H1 (cell line): ENCODE data around the gene R3HDM1. TPM values are rescaled to one million over a fixed set of nuclear protein-coding genes. Genes with fewer than 3 reads are reported as not detected.

Experiments used
- CEBPB ChIP-seq: IDR thresholded peaks from 2 replicates; pipeline ENCODE4 v1.6.1; 2012; ENCODE audit warnings: low read depth, low read length
- CREB1 ChIP-seq: IDR thresholded peaks from 2 replicates; pipeline ENCODE4 v1.6.1; 2012; ENCODE audit warnings: inconsistent platforms
- CTBP2 ChIP-seq: IDR thresholded peaks from 2 replicates; pipeline ENCODE4 v1.7.0; 2011; ENCODE audit warnings: borderline replicate concordance, mild to moderate bottlenecking, moderate library complexity, mixed read lengths, low read length; ENCODE audit not compliant: insufficient read depth, insufficient read length
- GABPA ChIP-seq: IDR thresholded peaks from 2 replicates; pipeline ENCODE4 v1.6.1; 2011; ENCODE audit warnings: mild to moderate bottlenecking, low read length, moderate library complexity, borderline replicate concordance; ENCODE audit not compliant: insufficient read depth
- HDAC2 ChIP-seq, 2 experiments: fragments of 300-600 bp in 1 of 2; sonication (generic) in 1 of 2; IDR thresholded peaks; 2 replicates each; pipeline ENCODE4 v1.6.1; 2011 to 2012; ENCODE audit warnings: low read depth in 2 of 2, low read length in 2 of 2, mild to moderate bottlenecking in 2 of 2, moderate library complexity in 2 of 2, borderline replicate concordance in 1 of 2, inconsistent platforms in 1 of 2
- HDAC6 ChIP-seq: IDR thresholded peaks from one replicate; pipeline ENCODE4 v1.7.1; 2012; ENCODE audit warnings: low read depth, mild to moderate bottlenecking, inconsistent platforms, low read length, moderate library complexity
- KDM5A ChIP-seq: fragments of 200-600 bp; IDR thresholded peaks from 2 replicates; pipeline ENCODE4 v1.7.1; 2012; ENCODE audit warnings: mild to moderate bottlenecking, low read length, inconsistent platforms, mixed read lengths
- MAFK ChIP-seq: IDR thresholded peaks from 2 replicates; pipeline ENCODE4 v1.6.1; 2012; ENCODE audit warnings: low read depth, mild to moderate bottlenecking, improper control_type of control experiment, low read length
- NRF1 ChIP-seq: IDR thresholded peaks from 2 replicates; pipeline ENCODE4 v1.6.1; 2011; ENCODE audit warnings: mild to moderate bottlenecking, low read depth, low read length, improper control_type of control experiment
- POLR2A ChIP-seq, 2 experiments: IDR thresholded peaks; 1 replicate in 1 of 2; 2 replicates in 1 of 2; pipeline ENCODE4 v1.6.1; 2011; ENCODE audit warnings: low read depth in 2 of 2, low read length in 2 of 2, mild to moderate bottlenecking in 2 of 2; ENCODE audit errors: control extremely low read depth in 1 of 2
- POU5F1 ChIP-seq: IDR thresholded peaks from 2 replicates; pipeline ENCODE4 v1.6.1; 2011; ENCODE audit warnings: low read depth, mild to moderate bottlenecking, low read length, moderate library complexity
- RBBP5 ChIP-seq: IDR thresholded peaks from 2 replicates; pipeline ENCODE4 v1.7.1; 2012; ENCODE audit warnings: low read depth, mild to moderate bottlenecking, inconsistent platforms, low read length, moderate library complexity, borderline replicate concordance
- RFX5 ChIP-seq: IDR thresholded peaks from 2 replicates; pipeline ENCODE4 v1.6.1; 2011; ENCODE audit warnings: low read depth, low read length, improper control_type of control experiment, borderline replicate concordance
- SIN3A ChIP-seq, 2 experiments: IDR thresholded peaks in 1 of 2; conservative IDR thresholded peaks in 1 of 2; 2 replicates each; pipeline ENCODE4 v1.6.1; 2011 to 2012; ENCODE audit warnings: low read length in 2 of 2, improper control_type of control experiment in 1 of 2, low read depth in 1 of 2, mild to moderate bottlenecking in 1 of 2
- TAF1 ChIP-seq: IDR thresholded peaks from 2 replicates; pipeline ENCODE4 v1.6.1; 2011; ENCODE audit warnings: mild to moderate bottlenecking, low read depth, low read length
- TCF12 ChIP-seq: IDR thresholded peaks from 2 replicates; pipeline ENCODE4 v1.6.1; 2011; ENCODE audit warnings: low read depth, mild to moderate bottlenecking, low read length
- TEAD4 ChIP-seq: IDR thresholded peaks from 2 replicates; pipeline ENCODE4 v1.6.1; 2012; ENCODE audit warnings: low read depth, low read length, inconsistent platforms, mixed read lengths
- YY1 ChIP-seq: IDR thresholded peaks from 2 replicates; pipeline ENCODE4 v1.6.1; 2011; ENCODE audit warnings: low read depth, mild to moderate bottlenecking, low read length
- polyA plus RNA-seq, 7 experiments: library from polyadenylated mRNA; depleted of rRNA in 3 of 7; stranded (reverse) in 5 of 7; unstranded in 2 of 7; fragments of >200 nt in 5 of 7; fragments of 200-250 nt in 2 of 7; gene quantifications; 1 replicate in 5 of 7; 2 replicates in 1 of 7; 4 replicates in 1 of 7; pipeline versions ENCODE4 v1.2.1 to v1.2.3, GENCODE V29; 2011 to 2013; ENCODE audit warnings: missing spikeins in 2 of 7, mixed read lengths in 2 of 7
- total RNA-seq: library from RNA; stranded (reverse); fragmentation: NEBNext Ultra II Directional; extraction: Animal tissue kit (Norgen Biotek cat#: 25700); gene quantifications from 2 replicates; pipeline ENCODE4 v1.2.1, GENCODE V29; 2021
- TF ChIP-seq, protein P1 (sequence below): IDR thresholded peaks from 2 replicates; pipeline ENCODE4 v1.6.1; 2012; ENCODE audit warnings: low read length, inconsistent platforms
- TF ChIP-seq, protein P2 (sequence below): IDR thresholded peaks from 2 replicates; pipeline ENCODE4 v1.6.1; 2011; ENCODE audit warnings: low read depth, mild to moderate bottlenecking, low read length; ENCODE audit not compliant: insufficient read depth
- TF ChIP-seq, protein P3 (sequence below): IDR thresholded peaks from 2 replicates; pipeline ENCODE4 v1.6.1; 2012; ENCODE audit warnings: inconsistent platforms

Gene R3HDM1
- total and polyA plus RNA-seq, 2 of the 8 experiments (the other 6 are each of a cell fraction or from before 2014, with no cell fraction given), result 77.7 to 120 TPM

DNA sequence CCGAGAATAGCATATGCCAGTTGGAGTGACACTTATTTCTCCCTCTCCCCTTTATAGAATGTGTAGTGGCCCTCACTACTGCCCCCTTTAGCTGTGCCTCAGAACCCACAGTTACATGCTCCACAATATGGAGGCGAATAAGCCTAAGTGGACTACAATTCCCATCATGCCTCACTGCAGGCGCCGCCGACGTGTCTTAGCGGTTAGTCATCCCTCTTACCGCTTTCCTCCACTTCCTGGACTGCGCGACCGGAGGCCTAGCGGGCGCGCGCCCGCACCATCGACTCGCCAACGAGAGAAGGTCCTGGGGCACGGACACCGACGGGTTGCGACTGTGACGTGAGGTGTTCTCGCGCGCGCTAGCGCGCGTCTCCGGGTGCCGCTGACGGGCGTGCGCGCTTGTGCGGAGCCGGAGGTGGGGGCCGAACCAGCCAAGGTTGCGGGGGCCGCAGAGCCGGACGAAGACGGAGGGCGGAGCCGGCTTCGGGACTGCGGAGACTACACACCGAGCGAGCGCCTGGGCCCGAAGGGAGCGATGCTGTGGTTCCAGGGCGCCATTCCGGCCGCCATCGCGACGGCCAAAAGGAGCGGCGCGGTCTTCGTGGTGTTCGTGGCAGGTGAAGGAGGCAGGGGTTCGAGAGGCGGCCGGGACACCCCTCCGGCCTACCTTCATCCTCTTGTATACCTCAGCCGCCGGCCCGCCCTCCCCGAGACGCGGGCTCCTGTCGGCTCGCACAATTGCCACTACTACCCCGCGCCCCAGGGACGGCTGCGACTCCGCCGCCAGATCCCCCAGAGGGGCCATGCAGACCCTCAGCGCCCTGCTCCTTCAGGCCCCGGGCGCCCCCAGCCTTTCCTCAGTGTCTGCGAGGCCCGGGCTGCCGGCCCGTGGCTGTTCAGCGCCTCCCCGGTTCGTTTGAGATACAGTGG is 210.4 kb downstream of the R3HDM1 start, which contains the start of gene UBXN4 (continued):
- TF ChIP-seq, protein P1, sequence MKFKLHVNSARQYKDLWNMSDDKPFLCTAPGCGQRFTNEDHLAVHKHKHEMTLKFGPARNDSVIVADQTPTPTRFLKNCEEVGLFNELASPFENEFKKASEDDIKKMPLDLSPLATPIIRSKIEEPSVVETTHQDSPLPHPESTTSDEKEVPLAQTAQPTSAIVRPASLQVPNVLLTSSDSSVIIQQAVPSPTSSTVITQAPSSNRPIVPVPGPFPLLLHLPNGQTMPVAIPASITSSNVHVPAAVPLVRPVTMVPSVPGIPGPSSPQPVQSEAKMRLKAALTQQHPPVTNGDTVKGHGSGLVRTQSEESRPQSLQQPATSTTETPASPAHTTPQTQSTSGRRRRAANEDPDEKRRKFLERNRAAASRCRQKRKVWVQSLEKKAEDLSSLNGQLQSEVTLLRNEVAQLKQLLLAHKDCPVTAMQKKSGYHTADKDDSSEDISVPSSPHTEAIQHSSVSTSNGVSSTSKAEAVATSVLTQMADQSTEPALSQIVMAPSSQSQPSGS, result peak; percentile 55; the same call in 1 of the 2 replicates
- TF ChIP-seq POU5F1, result no peak
- peak; percentile 81 for TF ChIP-seq TAF1
- no peak for TF ChIP-seq MAFK
- TF ChIP-seq NRF1, result no peak
- peak; percentile 87 for TF ChIP-seq CREB1
- peak; percentile 85; the same call in 1 of the 2 replicates for TF ChIP-seq RBBP5
- TF ChIP-seq POLR2A (IDR thresholded peaks at IDR 0.05; ENCODE audit: control extremely low read depth in 1 of 2, low read depth in 2 of 2, low read length in 2 of 2), result peak; percentile 60 to 94
- TF ChIP-seq HDAC2 (IDR thresholded peaks at IDR 0.05; ENCODE audit: borderline replicate concordance in 1 of 2, low read depth in 2 of 2, low read length in 2 of 2), result peak in 1 of 2 experiments; percentile 68; a peak in 1 of 4 replicates
- peak; percentile 92 for TF ChIP-seq YY1
- no peak for TF ChIP-seq HDAC6
- TF ChIP-seq, protein P2, sequence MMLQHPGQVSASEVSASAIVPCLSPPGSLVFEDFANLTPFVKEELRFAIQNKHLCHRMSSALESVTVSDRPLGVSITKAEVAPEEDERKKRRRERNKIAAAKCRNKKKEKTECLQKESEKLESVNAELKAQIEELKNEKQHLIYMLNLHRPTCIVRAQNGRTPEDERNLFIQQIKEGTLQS, result peak; percentile 76; the same call in 1 of the 2 replicates
- peak in 1 of 2 experiments; percentile 46; a peak in 2 of 4 replicates for TF ChIP-seq SIN3A (conservative IDR thresholded peaks at IDR 0.05 in 1 of 2, IDR thresholded peaks at IDR 0.05 in 1 of 2; ENCODE audit: low read depth in 1 of 2, low read length in 2 of 2)
- no peak for TF ChIP-seq CTBP2
- no peak for TF ChIP-seq GABPA
- TF ChIP-seq, protein P3, sequence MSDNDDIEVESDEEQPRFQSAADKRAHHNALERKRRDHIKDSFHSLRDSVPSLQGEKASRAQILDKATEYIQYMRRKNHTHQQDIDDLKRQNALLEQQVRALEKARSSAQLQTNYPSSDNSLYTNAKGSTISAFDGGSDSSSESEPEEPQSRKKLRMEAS, result peak; percentile 62
- TF ChIP-seq KDM5A, result no peak
- no peak; the same call in 1 of the 2 replicates for TF ChIP-seq CEBPB
- TF ChIP-seq TCF12, result no peak
- TF ChIP-seq TEAD4, result peak; percentile 42; the same call in 1 of the 2 replicates
- no peak for TF ChIP-seq RFX5
